IMR-90 (cell line): ENCODE measurements around the gene CYFIP2. TPM values are rescaled to one million over a fixed set of nuclear protein-coding genes. Genes with fewer than 3 reads are reported as not detected.

Experiments
- ATAC-seq: fragments of 200-7000 bp; cut with Tn5 transposase; 2 replicates; pipeline ENCODE4 v1.9.1; 2020; ENCODE audit warnings: low read depth, mild to moderate bottlenecking, moderate library complexity
- BruUV-seq: library from RNA; stranded (reverse); fragments of 400-500 nt; replicated peaks from 2 replicates; lab custom pipeline; 2021; lab: Mats Ljungman, UMichigan
- CTCF ChIA-PET: fragments of 300-600 bp; formaldehyde crosslinking; extraction: SDS; loops from one replicate; lab custom pipeline; 2021; ENCODE audit warnings: antibody characterized with exemption; lab: Yijun Ruan, JAX
- POLR2A ChIA-PET: fragments of 300-600 bp; sonication (Branson Sonifier 250); formaldehyde crosslinking; loops from one replicate; lab custom pipeline; 2022; ENCODE audit warnings: antibody characterized with exemption; ENCODE audit not compliant: unreplicated experiment; lab: Charles Lee
- DNase-seq: peaks from one replicate; pipeline ENCODE4 v3.0.0; 2013
- H2AFZ ChIP-seq: replicated peaks from 2 replicates; pipeline ENCODE3; 2013; ENCODE audit warnings: low read length, mild to moderate bottlenecking; ENCODE audit not compliant: poor library complexity
- H2AK5ac ChIP-seq: 2 replicates; pipeline ENCODE4 v1.6.1; 2013; ENCODE audit warnings: low read depth, low read length, inconsistent platforms
- H2AK9ac ChIP-seq: replicated peaks from 2 replicates; pipeline ENCODE3; 2013; ENCODE audit warnings: mild to moderate bottlenecking, low read depth, low read length, moderate library complexity; ENCODE audit not compliant: poor library complexity
- H2BK120ac ChIP-seq: 2 replicates; pipeline ENCODE4 v1.6.1; 2013; ENCODE audit warnings: low read depth, low read length, inconsistent platforms
- H2BK15ac ChIP-seq: 3 replicates; pipeline ENCODE4 v1.6.1; 2013; ENCODE audit warnings: low read depth, low read length, inconsistent platforms
- H2BK20ac ChIP-seq: 2 replicates; pipeline ENCODE4 v1.6.1; 2013; ENCODE audit warnings: low read depth, mild to moderate bottlenecking, inconsistent platforms, low read length, moderate library complexity
- H2BK5ac ChIP-seq: 2 replicates; pipeline ENCODE4 v1.6.1; 2013; ENCODE audit warnings: mild to moderate bottlenecking, low read depth, low read length, inconsistent platforms; ENCODE audit not compliant: poor library complexity, severe bottlenecking
- H3K14ac ChIP-seq: replicated peaks from 2 replicates; pipeline ENCODE4 v1.6.1; 2013; ENCODE audit warnings: low read depth, low read length, inconsistent platforms
- H3K18ac ChIP-seq: 2 replicates; pipeline ENCODE4 v1.6.1; 2013; ENCODE audit warnings: low read depth, low read length, control low read depth
- H3K23ac ChIP-seq: 2 replicates; pipeline ENCODE4 v1.6.1; 2013; ENCODE audit warnings: low read depth, low read length, inconsistent platforms
- H3K27ac ChIP-seq: 2 replicates; pipeline ENCODE4 v1.5.1; 2013; ENCODE audit warnings: mild to moderate bottlenecking, control low read depth, low read length; ENCODE audit not compliant: insufficient read depth
- H3K27me3 ChIP-seq: 2 replicates; pipeline ENCODE4 v1.6.1; 2013; ENCODE audit warnings: low read length; ENCODE audit not compliant: control insufficient read depth, insufficient read depth
- H3K36me3 ChIP-seq: 2 replicates; pipeline ENCODE4 v1.6.1; 2013; ENCODE audit warnings: low read length, mixed read lengths; ENCODE audit not compliant: control insufficient read depth, insufficient read depth
- H3K4ac ChIP-seq: 2 replicates; pipeline ENCODE4 v1.6.1; 2013; ENCODE audit warnings: low read depth, low read length, inconsistent platforms
- H3K4me1 ChIP-seq: 2 replicates; pipeline ENCODE4 v1.6.1; 2013; ENCODE audit warnings: low read length, mixed read lengths; ENCODE audit not compliant: control insufficient read depth, insufficient read depth
- H3K4me2 ChIP-seq: 2 replicates; pipeline ENCODE4 v1.6.1; 2013; ENCODE audit warnings: low read depth, mild to moderate bottlenecking, control low read depth, low read length, moderate library complexity
- H3K4me3 ChIP-seq: 2 replicates; pipeline ENCODE4 v1.5.1; 2013; ENCODE audit warnings: low read depth, mild to moderate bottlenecking, control low read depth, low read length, moderate library complexity; ENCODE audit not compliant: insufficient read depth
- H3K56ac ChIP-seq: 2 replicates; pipeline ENCODE4 v1.6.1; 2013; ENCODE audit warnings: low read length, inconsistent platforms; ENCODE audit not compliant: insufficient read depth; ENCODE audit errors: extremely low read depth
- H3K79me1 ChIP-seq, 2 experiments: 2 replicates each; pipeline ENCODE4 v1.6.1; 2013; ENCODE audit warnings: low read length in 2 of 2, inconsistent platforms in 1 of 2, low read depth in 1 of 2
- H3K9ac ChIP-seq: 2 replicates; pipeline ENCODE4 v1.6.1; 2013; ENCODE audit warnings: low read depth, low read length, control low read depth
- H3K9me1 ChIP-seq: 2 replicates; pipeline ENCODE4 v1.6.1; 2013; ENCODE audit warnings: low read length, inconsistent platforms; ENCODE audit not compliant: insufficient read depth
- H3K9me3 ChIP-seq: 2 replicates; pipeline ENCODE4 v1.6.1; 2013; ENCODE audit warnings: low read length; ENCODE audit not compliant: control insufficient read depth, insufficient read depth
- H4K20me1 ChIP-seq: 2 replicates; pipeline ENCODE4 v1.6.1; 2013; ENCODE audit warnings: low read length, inconsistent platforms; ENCODE audit not compliant: insufficient read depth
- H4K5ac ChIP-seq: 2 replicates; pipeline ENCODE4 v1.6.1; 2013; ENCODE audit warnings: mild to moderate bottlenecking, low read depth, low read length, control low read depth
- H4K8ac ChIP-seq, 2 experiments: 2 replicates each; pipeline ENCODE4 v1.6.1; 2013; ENCODE audit warnings: low read depth in 2 of 2, low read length in 2 of 2, control low read depth in 1 of 2, inconsistent platforms in 1 of 2
- H4K91ac ChIP-seq: 2 replicates; pipeline ENCODE4 v1.6.1; 2013; ENCODE audit warnings: low read depth, low read length, inconsistent platforms; ENCODE audit not compliant: insufficient read depth
- CEBPB ChIP-seq: IDR thresholded peaks from 2 replicates; pipeline ENCODE4 v1.6.1; 2012; ENCODE audit warnings: low read depth, low read length, improper control_type of control experiment
- FOS ChIP-seq: fragments of 150-350 bp; IDR thresholded peaks from 2 replicates; pipeline ENCODE4 v1.6.1; 2016; ENCODE audit warnings: low read depth, low read length
- MAFK ChIP-seq: IDR thresholded peaks from 2 replicates; pipeline ENCODE4 v1.6.1; 2012; ENCODE audit warnings: low read depth, low read length, improper control_type of control experiment
- MAZ ChIP-seq: IDR thresholded peaks from 2 replicates; pipeline ENCODE4 v1.6.1; 2012; ENCODE audit warnings: low read depth, mild to moderate bottlenecking, low read length, improper control_type of control experiment, moderate library complexity, borderline replicate concordance
- RCOR1 ChIP-seq: IDR thresholded peaks from 2 replicates; pipeline ENCODE4 v1.6.1; 2012; ENCODE audit warnings: mild to moderate bottlenecking, low read length, improper control_type of control experiment; ENCODE audit not compliant: insufficient replicate concordance
- WGBS, 2 experiments: methylation state at CpG; one replicate each; pipeline versions ENCODE4 v1.1.5 to v1.1.7; 2013; ENCODE audit warnings: missing lambda C conversion rate in 2 of 2; ENCODE audit not compliant: insufficient read length in 1 of 2; ENCODE audit errors: extremely low coverage in 2 of 2; 5-methylcytosine and 5-hydroxymethylcytosine counted together
- dilution Hi-C: fragments of 300-500 bp; cut with HindIII; formaldehyde crosslinking; loops from one replicate; pipeline ENCODE4 v1.14.3; 2018; ENCODE audit warnings: low sequenced_read_pairs; ENCODE audit not compliant: unreplicated experiment
- in situ Hi-C: fragments of 300-500 bp; cut with MboI; formaldehyde crosslinking; loops from 3 replicates; pipeline ENCODE4 v1.14.3; 2019; ENCODE audit warnings: low sequenced_read_pairs, inconsistent platforms, mixed read lengths
- intact Hi-C: fragments of 100-400 bp; cut with micrococcal nuclease; formaldehyde crosslinking; loops from 2 replicates; pipeline ENCODE4 v1.10.0; 2022
- polyA plus RNA-seq, 3 experiments: library from polyadenylated mRNA; depleted of rRNA; stranded (reverse); fragments of >200 nt; gene quantifications; 2 replicates each; pipeline ENCODE4 v1.2.3, GENCODE V29; 2012; ENCODE audit warnings: low replicate concordance in 1 of 3
- total RNA-seq: library from RNA; depleted of rRNA; stranded (reverse); fragments of >200 nt; gene quantifications from 2 replicates; pipeline ENCODE4 v1.2.3, GENCODE V29; 2012

Gene CYFIP2
- total and polyA plus RNA-seq, 2 of the 4 experiments (the other 2 are of a cell fraction): 6.8 to 13.4 TPM

GRCh38 chr5:157371655-157372471 lies 105.9 kb downstream of the CYFIP2 start:
- Histone ChIP-seq H3K27me3 (no peaks in the 10 kb centered on the region), H3K18ac (peak overlapping the region; percentile 79; the same call in 1 of the 2 replicates), H3K14ac (peak overlapping the region; percentile 80; the same call in 1 of the 2 replicates), H3K4ac (peak overlapping the region; percentile 93; the same call in 1 of the 2 replicates), H3K23ac (peak overlapping the region; percentile 49; the same call in 1 of the 2 replicates), H3K27ac (no peak overlapping the region; the same call in 1 of the 2 replicates), H2BK120ac (peak overlapping the region; percentile 97), H4K5ac (peak overlapping the region; percentile 78; the same call in 1 of the 2 replicates), H4K91ac (peak overlapping the region; percentile 99; the same call in 1 of the 2 replicates), H2AK9ac (no peak overlapping the region), H2AK5ac (peak overlapping the region; percentile 81; the same call in 1 of the 2 replicates), H3K4me1 (peaks cover 10% of the 10 kb centered on the region), H2AFZ (no peak overlapping the region), H3K9ac (peak overlapping the region; percentile 50; the same call in 1 of the 2 replicates), H3K79me1 (no peaks in the 10 kb centered on the region), H4K8ac (peak overlapping the region; percentile 86 to 87), H3K4me2 (no peak overlapping the region; the same call in 1 of the 2 replicates), H3K9me3 (no peaks in the 10 kb centered on the region), H2BK20ac (peak overlapping the region; percentile 92; the same call in 1 of the 2 replicates), H3K9me1 (peaks cover 9% of the 10 kb centered on the region; the same call in 1 of the 2 replicates), H3K36me3 (no peaks in the 10 kb centered on the region), H4K20me1 (no peaks in the 10 kb centered on the region), H3K4me3 (no peak overlapping the region), H2BK15ac (peak overlapping the region; percentile 97; the same call in 1 of the 3 replicates), H2BK5ac (peak overlapping the region; percentile 97), H3K56ac (peak overlapping the region; percentile 85)
- dilution Hi-C loops (no loop called here), intact Hi-C loops (loop anchor here (1.0 to 5.0 kb wide), 2 partner anchors 13 to 185 kb away; no protein-coding TSS in a partner anchor), in situ Hi-C loops (no loop called here)
- CTCF ChIA-PET: interaction anchor here (0.9 to 1.5 kb wide), 3 partner anchors 60 to 372 kb away, joined by 3 to 6 read pairs (median 4); partner anchors contain the start of gene LSM11
- DNase-seq (peak; percentile 31), ATAC-seq (no peak)
- BruUV-seq: no TSS peak
- POLR2A ChIA-PET: interaction anchor here (0.6 to 1.0 kb wide), 2 partner anchors 14 to 998 kb away, joined by 3 to 9 read pairs; no protein-coding TSS in a partner anchor
- no CpG with 5 or more reads among the region's 5 CpGs for WGBS, 2 experiments
- TF ChIP-seq CEBPB (peak; percentile 20; the same call in 1 of the 2 replicates), RCOR1 (no peak), MAFK (peak; percentile 92), MAZ (no peak), FOS (no peak)
